Peyer's patch (tissue), 4 donors: ENCODE results near the gene SPI1.

Experiments used
- POLR2A ChIP-seq, 2 donors: fragments of 450-650 bp; IDR thresholded peaks; one replicate each; pipeline ENCODE4 v1.5.1; 2017; ENCODE audit warnings: antibody characterized with exemption in 2 of 2, mild to moderate bottlenecking in 2 of 2, moderate library complexity in 2 of 2
- TF ChIP-seq, protein P1 (sequence below), 6 experiments: fragments of 450-650 bp in 4 of 6; fragments of 200-600 bp in 2 of 6; sonication (generic) in 1 of 6; IDR thresholded peaks; one replicate each; pipeline ENCODE4 v1.5.1; 2017 to 2019; ENCODE audit warnings: antibody characterized with exemption in 6 of 6, mild to moderate bottlenecking in 3 of 6, moderate library complexity in 1 of 6

DNA sequence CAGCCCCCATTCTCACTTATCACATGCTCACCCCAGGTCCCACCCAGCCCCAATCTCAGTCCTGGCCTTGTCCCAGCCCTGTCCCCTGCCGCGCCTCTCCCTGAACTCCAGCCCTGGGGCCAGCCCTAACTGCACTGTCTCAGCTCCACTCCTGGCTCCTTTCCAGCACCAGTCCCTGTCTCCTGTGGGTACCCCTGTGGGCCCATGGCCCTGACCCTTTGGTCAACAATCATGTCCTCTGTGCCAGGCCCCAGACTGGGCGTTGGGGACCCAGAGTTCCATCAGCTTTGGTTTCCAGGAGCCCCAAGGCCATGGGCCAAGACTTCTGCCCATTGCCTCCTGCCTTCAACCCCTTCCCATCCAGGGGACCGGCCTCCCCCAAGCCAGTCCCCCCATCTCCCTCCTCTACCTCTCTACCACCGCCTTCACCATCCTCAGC lies 757 bp downstream of the SPI1 start:
- TF ChIP-seq, protein P1, sequence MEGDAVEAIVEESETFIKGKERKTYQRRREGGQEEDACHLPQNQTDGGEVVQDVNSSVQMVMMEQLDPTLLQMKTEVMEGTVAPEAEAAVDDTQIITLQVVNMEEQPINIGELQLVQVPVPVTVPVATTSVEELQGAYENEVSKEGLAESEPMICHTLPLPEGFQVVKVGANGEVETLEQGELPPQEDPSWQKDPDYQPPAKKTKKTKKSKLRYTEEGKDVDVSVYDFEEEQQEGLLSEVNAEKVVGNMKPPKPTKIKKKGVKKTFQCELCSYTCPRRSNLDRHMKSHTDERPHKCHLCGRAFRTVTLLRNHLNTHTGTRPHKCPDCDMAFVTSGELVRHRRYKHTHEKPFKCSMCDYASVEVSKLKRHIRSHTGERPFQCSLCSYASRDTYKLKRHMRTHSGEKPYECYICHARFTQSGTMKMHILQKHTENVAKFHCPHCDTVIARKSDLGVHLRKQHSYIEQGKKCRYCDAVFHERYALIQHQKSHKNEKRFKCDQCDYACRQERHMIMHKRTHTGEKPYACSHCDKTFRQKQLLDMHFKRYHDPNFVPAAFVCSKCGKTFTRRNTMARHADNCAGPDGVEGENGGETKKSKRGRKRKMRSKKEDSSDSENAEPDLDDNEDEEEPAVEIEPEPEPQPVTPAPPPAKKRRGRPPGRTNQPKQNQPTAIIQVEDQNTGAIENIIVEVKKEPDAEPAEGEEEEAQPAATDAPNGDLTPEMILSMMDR (IDR thresholded peaks at IDR 0.05), result no peak
- TF ChIP-seq POLR2A (IDR thresholded peaks at IDR 0.05), result no peak
